Ovary (tissue), 3 donors: ENCODE measurements around the gene ZNF571.

Experiments used
- CTCF ChIP-seq, 3 donors: fragments of 450-650 bp in 2 of 3; fragments of 200-600 bp in 1 of 3; IDR thresholded peaks; one replicate each; pipeline versions ENCODE4 v1.5.1 to v1.8.0; 2016 to 2022; ENCODE audit warnings: antibody characterized with exemption in 3 of 3, mild to moderate bottlenecking in 1 of 3
- EP300 ChIP-seq: sonication (generic); formaldehyde crosslinking; IDR thresholded peaks from one replicate; pipeline ENCODE4 v1.6.1; 2017; ENCODE audit warnings: antibody characterized with exemption
- POLR2A ChIP-seq: fragments of 450-650 bp; IDR thresholded peaks from one replicate; pipeline ENCODE4 v1.6.1; 2017; ENCODE audit warnings: antibody characterized with exemption, mild to moderate bottlenecking, moderate library complexity
- donor health status: DM: no; HTN: no; CAD: no.

- TF ChIP-seq CTCF (IDR thresholded peaks at IDR 0.05) (no peak), POLR2A (no peak), EP300 (no peak)
Observed at GRCh38 chr19:37593996-37594303, 642 bp downstream of the ZNF571 start.
